HCEC 1CT (cell line): ENCODE data around the gene ATP6V1F.

Experiments used
- DNase-seq: peaks from one replicate; pipeline ENCODE4 v3.0.0-alpha.2; 2017

ATP6V1F gene, protein sequence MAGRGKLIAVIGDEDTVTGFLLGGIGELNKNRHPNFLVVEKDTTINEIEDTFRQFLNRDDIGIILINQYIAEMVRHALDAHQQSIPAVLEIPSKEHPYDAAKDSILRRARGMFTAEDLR

GRCh38 chr7:128862571-128863432, at the start of gene ATP6V1F:
ATP6V1F (plus strand) TSS chr7:128862856; CDS start chr7:128862905, 49 bp downstream.
- peak; percentile 96 for DNase-seq

GRCh38 chr7:128814499-128814898, 48.2 kb upstream of the ATP6V1F start:
- DNase-seq, result no peak

DNA sequence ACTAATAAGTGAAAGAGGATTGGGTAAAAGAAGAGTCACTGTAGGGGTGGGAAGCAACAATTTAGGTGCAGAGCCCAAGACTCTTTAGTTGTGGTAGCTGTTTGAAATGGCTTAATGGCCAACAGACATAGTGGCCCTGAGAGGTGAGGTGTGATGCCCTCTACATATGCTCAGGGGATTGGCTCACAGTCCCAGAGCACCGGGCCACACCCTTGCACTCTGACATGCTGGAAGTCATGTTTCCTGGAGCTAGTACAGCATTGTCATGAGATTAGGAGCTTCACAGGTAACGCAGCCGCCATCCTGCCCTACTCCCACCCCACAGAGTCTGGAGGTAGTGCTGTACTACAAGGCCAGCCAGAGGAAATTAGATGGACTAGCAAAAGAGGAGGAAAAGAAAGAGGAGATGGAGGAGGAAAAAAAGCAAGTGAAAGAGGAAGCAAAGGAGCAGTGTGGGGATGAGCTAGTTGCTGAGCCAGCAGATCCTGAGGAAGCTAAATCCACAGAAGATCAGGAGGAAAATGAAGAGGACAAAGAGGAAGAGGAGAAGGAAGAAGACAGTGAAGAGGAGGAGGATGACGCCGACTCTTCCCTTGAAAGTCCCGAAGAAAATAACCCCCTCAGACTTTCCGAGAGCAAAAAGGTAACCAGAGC, 47.2 kb upstream of the ATP6V1F start:
- no peak for DNase-seq

- no peak for DNase-seq
Measured at GRCh38 chr7:128818694-128819093, 44.0 kb upstream of the ATP6V1F start.

- no peak for DNase-seq
Measured at GRCh38 chr7:128821724-128822123, 40.9 kb upstream of the ATP6V1F start.

DNA sequence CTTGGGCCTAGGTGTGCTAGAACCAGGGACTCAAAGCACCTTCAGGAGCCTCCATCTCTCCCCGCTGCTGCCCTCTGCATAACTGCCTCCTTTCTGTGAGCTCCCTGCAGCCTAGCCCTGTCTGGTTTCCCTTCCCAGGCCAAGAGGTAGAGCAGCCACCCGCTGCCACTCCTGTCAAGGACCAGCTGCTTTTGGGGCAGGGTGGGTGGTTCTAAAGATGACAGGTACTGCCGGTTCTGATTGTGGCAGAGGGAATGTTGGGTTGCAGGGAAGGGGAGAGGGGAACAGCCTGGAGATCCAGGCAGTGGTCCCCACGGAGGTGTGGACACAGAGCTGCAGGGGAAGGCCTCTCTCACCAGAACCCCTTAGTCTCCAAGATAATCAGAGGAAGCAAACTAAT, 36.1 kb upstream of the ATP6V1F start:
- no peak for DNase-seq

DNA sequence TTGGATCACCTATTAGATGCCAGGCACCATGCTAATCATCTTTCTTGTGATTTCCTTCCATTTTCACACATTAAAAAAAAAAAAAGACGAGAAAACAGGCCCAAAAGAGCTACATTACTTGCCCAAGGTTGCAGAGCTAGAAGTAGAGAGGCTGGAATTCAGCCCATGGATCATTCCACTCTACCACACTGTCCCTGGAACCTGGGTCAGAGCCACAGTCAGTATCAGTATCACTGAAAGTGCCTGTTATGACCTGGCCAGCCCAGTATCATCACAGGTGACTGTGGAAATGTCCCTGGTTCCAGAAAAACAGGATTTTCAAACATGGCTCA, 35.8 kb upstream of the ATP6V1F start:
- DNase-seq, result no peak

DNA sequence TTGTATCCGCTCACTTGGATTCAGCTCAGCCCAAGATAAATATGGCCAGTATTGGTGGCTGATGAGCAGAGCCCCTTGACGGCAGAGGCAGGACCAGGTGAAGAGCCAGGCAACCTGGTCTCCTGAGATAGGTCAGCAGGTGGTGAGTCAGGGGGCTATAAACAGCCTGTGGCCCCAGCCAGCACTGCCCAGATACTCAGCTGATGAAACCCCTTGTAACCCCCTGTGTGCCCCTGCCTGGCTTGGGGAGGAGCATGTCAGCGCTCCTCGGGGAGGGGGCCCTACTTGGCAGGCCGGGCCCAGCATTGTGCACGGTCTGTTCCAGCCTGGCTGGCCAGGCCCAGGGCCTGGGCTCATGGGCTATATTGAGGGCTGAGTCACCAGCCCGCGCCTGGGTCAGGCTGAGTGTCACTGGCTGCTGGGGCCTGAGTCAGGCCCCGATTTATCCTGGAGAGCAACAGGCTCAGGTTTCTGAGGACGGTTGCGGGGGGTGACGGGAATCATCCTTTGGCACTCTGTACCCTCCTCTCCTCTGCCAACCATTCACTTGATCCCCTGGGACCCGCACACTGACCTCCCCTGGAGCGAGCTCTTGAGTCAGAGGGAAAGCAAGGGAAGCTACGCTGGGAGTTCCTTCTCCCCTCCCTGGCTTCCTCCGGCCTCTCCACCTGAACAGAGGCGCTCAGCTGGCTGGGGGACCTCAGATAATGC, 35.3 kb upstream of the ATP6V1F start:
- peak; percentile 80 for DNase-seq

GRCh38 chr7:128827971-128828711, 34.5 kb upstream of the ATP6V1F start:
- peak; percentile 80 for DNase-seq

- peak; percentile 45 for DNase-seq
Measured at GRCh38 chr7:128829391-128830166, 33.1 kb upstream of the ATP6V1F start.

DNA sequence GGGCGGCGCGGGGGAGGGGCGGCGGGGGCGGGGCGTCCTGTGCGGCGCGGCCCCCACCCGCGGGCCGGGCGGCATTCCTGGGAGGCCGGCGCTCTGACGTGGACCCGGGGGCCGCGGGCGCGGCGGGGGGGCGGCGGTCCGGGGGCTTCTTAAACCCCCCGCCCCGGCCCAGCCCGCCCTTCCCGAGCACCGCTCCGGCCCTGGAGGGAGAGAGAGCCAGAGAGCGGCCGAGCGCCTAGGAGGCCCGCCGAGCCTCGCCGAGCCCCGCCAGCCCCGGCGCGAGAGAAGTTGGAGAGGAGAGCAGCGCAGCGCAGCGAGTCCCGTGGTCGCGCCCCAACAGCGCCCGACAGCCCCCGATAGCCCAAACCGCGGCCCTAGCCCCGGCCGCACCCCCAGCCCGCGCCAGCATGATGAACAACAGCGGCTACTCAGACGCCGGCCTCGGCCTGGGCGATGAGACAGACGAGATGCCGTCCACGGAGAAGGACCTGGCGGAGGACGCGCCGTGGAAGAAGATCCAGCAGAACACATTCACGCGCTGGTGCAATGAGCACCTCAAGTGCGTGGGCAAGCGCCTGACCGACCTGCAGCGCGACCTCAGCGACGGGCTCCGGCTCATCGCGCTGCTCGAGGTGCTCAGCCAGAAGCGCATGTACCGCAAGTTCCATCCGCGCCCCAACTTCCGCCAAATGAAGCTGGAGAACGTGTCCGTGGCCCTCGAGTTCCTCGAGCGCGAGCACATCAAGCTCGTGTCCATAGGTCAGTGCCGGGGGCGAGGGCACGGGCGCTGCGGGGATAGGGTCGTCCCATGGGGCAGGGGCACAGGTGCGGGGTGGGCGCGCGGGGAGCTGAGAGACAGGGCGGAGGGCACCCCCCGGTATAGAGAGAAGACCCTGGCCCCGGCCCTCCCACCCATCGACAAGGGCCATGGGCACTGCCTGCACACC, 32.2 kb upstream of the ATP6V1F start, which contains the start of gene FLNC:
Gene FLNC (plus strand): TSS at position 176 of the 947 bp plus-strand sequence. CDS start 232 bp downstream, at position 408.
- peak; percentile 59 for DNase-seq

GRCh38 chr7:128831178-128831993, 31.3 kb upstream of the ATP6V1F start:
- peak; percentile 46 for DNase-seq

DNA sequence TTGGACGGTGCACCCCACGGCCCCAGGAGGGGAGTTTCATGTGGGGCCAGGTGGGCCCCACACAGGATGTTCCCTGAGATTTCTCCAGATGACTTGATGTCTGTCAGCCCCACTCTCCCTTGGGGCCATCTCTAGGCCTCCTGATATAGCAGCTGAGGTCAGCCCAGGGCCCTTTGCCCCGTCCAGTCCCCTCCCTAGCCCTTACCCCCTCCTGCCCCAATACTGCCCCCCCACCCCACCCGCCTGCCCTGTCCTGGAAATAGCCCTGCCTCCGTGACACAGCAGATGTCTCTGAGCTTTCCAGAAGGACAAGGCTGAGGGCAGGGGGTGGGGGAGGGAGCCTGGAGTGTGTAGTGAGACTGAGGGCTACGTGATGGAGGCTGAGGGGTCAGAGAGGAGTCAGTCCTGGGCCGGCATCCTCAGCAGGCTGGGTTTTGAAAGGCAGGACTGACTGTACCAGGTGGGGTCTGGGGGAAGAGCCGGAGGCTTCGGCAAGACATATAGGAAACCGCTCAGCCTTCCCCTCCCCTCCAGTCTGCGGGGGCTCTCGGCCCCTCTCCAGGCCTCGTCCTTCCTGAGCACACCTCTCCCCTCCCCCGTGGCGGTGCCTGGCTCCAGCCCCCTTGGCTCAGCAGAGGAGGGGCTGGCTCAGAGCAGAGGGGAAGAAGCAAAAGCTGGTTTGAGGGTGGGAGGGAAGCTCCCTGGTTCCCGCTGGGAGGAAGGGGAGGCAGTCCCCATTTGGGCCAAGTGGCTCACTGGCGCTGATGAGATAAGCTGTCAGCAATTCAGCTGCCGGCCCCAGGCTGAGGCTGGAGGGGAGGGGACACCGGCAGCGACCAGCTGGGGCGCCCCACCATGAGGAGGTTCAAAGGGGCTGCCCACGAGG, 30.4 kb upstream of the ATP6V1F start:
- peak; percentile 21 for DNase-seq

DNA sequence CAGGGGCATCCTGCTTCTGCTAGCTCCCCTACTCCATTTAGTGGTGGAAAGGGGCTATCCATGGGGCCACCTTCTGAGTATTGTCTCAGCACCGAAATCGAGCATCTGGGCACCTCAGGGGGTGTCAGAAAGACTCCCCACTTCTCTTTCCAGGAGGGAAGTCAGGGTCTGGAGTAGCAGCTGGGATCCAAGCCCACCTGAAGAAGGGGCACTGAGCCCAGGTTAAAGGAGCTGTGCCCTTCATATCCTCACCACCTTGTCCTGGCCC, 29.8 kb upstream of the ATP6V1F start:
- DNase-seq, result no peak

GRCh38 chr7:128833148-128833945, 29.3 kb upstream of the ATP6V1F start:
- DNase-seq, result peak; percentile 56

GRCh38 chr7:128833946-128834325, 28.7 kb upstream of the ATP6V1F start:
- no peak for DNase-seq

GRCh38 chr7:128835231-128835751, 27.4 kb upstream of the ATP6V1F start:
- no peak for DNase-seq
